ENCODE results near the gene CLIC1.

DNA sequence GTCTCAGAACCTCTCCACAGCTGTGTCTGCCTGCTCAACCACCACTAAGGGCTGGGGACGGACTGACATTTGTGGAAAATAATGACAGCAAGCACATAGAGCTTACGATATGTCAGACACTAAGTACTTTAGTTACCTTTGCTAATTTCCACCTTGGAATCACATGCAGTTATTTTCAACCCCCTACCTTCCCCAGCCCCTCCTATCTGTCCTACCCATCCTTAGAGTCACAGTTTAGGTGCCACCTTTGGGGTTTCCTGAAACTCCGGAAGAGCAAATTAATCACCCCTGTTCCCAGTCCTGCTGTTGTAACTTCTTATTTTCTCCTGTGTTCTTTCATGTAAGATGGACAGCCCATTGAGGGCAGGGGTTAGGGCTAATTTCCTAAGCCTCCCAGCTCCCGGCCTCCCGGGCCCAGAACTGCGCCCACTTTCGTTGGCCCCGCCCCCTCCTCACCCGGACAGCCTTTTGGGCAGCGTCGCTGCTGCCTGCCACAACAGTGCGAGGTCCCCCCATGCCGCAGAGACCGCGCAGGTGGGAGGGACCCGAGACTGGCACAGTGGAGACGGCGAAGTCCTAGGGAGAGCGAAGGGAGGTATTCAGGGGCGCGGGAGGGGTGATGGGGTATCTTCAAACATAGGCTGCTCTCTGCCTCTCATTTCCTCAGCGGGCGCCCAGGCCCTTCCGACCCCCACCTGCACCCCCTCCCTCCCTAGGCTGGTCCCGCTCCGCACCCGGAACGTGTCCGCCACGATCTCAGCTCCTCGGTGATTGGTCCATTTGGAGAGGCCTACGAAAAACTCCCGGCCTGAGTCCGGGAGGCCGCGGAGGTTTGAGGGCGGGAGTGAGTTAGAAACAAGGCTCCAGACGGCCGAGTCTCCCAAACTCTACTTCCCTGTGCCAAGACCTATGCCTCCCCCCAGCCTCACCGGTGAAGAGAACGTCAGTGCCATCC lies 8.3 kb downstream of the CLIC1 start:
- TF ChIP-seq CTCF (conservative IDR thresholded peaks at IDR 0.05; ENCODE audit: low read depth, low read length) = no peak
- no peak for TF ChIP-seq EZH2 (IDR thresholded peaks at IDR 0.05; ENCODE audit: borderline replicate concordance, low read depth, low read length, poor library complexity, severe bottlenecking)

Data from A673 (cell line).